ENCODE results near the gene NFIX.

DNA sequence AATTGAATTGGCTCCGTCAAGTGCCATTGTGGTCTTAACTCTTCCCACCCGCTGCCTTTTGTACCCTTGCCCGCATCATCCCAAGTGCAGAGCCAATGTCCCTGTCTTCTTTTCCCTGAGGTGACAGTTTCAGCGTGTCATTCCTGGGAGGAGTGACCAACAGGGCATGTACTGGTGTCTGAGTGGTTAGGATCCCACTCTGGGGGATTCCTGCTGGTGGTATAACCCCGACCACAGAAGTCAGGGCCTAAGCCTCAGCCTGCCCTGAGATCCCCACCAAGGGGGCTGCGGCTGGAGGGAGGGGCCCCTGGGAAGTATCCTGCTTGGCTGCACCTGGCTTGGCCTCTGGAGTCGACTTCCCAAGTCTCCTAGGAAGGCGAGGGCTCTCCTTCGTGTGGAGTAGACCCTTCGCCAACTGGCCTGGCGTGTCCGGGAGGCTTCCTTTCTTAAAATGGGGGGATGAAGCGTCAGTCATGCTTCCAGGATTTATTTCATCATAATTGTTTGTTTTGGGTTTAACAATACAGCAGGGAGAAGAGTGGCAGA is 40.6 kb downstream of the NFIX start:
- TF ChIP-seq, protein P1, sequence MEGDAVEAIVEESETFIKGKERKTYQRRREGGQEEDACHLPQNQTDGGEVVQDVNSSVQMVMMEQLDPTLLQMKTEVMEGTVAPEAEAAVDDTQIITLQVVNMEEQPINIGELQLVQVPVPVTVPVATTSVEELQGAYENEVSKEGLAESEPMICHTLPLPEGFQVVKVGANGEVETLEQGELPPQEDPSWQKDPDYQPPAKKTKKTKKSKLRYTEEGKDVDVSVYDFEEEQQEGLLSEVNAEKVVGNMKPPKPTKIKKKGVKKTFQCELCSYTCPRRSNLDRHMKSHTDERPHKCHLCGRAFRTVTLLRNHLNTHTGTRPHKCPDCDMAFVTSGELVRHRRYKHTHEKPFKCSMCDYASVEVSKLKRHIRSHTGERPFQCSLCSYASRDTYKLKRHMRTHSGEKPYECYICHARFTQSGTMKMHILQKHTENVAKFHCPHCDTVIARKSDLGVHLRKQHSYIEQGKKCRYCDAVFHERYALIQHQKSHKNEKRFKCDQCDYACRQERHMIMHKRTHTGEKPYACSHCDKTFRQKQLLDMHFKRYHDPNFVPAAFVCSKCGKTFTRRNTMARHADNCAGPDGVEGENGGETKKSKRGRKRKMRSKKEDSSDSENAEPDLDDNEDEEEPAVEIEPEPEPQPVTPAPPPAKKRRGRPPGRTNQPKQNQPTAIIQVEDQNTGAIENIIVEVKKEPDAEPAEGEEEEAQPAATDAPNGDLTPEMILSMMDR (IDR thresholded peaks at IDR 0.05): no peak
- TF ChIP-seq EZH2 (IDR thresholded peaks at IDR 0.05; ENCODE audit: borderline replicate concordance, insufficient read depth, low read depth, low read length, poor library complexity, severe bottlenecking): no peak
